ENCODE data around the gene METTL14.

METTL14 gene

DNA sequence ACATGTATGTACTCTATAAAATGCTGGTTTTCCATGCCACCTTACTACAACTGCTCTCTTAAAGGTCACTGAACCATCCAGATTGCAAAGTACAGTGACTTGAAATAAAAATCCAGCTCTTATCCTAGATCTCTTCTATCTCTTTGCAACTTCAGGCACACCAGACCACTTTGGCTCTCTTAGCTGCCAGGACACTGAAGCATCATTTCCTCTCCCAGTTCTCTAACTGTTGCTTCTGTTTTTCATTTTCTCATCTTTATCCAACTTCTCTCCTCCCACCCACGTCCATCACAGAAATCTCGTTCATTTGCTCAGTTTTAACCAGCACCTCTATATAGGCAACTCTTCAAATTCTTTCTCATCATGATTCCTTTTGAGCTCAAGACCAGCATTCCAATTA, 74.3 kb downstream of the METTL14 start:
- no peak for DNase-seq (ENCODE audit: low read depth)

DNA sequence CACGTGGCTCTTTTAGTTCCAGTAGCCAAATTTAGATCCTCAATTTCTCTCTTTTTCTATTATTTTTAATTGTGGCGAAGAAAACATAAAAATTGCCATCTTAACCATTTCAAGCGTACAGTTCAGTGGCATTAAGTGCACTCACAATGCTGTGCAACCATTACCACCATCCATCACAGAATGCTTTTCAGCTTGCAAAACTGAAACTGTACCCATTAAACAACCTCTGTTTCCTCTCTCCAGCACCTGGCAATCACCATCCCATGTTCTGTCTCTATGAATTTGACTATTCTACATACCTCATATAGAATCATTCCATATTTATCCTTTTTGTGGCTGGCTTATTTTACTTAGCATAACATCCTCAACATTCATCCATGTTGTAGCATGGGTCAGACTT, 74.9 kb downstream of the METTL14 start:
- DNase-seq (ENCODE audit: low read depth), result no peak

- DNase-seq (ENCODE audit: low read depth), result no peak
These were observed 75.3 kb downstream of the METTL14 start for GRCh38 chr4:118760493-118760892.

GRCh38 chr4:118761397-118762016, 76.3 kb downstream of the METTL14 start:
- DNase-seq (ENCODE audit: low read depth), result no peak

DNA sequence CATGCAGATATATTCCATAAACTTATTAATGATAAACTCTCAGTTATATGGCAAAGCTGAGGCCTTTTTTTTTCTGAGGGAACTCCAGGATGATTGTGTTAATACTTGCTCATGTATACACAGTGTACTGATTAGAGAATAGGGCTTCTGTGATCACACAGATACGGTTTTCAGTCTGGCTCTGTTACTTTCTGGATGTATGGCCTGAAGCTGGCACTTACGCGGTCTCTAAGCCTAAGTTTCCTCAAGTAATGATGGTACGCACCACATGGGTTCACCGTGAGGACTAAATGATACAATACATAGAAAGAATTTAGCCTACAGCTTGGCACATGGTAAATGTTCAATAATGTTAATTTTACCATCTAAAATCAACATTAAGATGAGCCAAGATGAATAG, 77.0 kb downstream of the METTL14 start:
- DNase-seq (ENCODE audit: low read depth), result no peak

- no peak for DNase-seq (ENCODE audit: low read depth)
These were observed 77.7 kb downstream of the METTL14 start for GRCh38 chr4:118762730-118763477.

Data from activated T-helper 9 cell treated with anti-CD3 and anti-CD28 coated beads, Interleukin-2, amount 50 U/mL, for 16 hours (primary cell).